Uterus (tissue), 2 donors: ENCODE measurements around the gene IFT22.

Source experiments
- CTCF ChIP-seq, 4 experiments: fragments of 200-600 bp in 2 of 4; fragments of 450-650 bp in 2 of 4; sonication (generic) in 2 of 4; IDR thresholded peaks; one replicate each; pipeline ENCODE4 v1.5.1; 2016 to 2019; ENCODE audit warnings: antibody characterized with exemption in 4 of 4, mild to moderate bottlenecking in 2 of 4, moderate library complexity in 1 of 4
- POLR2A ChIP-seq, 2 donors: fragments of 450-650 bp; IDR thresholded peaks; one replicate each; pipeline ENCODE4 v1.6.1; 2016; ENCODE audit warnings: antibody characterized with exemption in 2 of 2, mild to moderate bottlenecking in 1 of 2, moderate library complexity in 1 of 2

GRCh38 chr7:101315336-101315735, 6.3 kb downstream of the IFT22 start:
- TF ChIP-seq CTCF (IDR thresholded peaks at IDR 0.05) (peak in 2 of 4 experiments; percentile 30 to 45), POLR2A (IDR thresholded peaks at IDR 0.05) (no peak)
